Measurements from ENCODE around the gene ISLR.

DNA sequence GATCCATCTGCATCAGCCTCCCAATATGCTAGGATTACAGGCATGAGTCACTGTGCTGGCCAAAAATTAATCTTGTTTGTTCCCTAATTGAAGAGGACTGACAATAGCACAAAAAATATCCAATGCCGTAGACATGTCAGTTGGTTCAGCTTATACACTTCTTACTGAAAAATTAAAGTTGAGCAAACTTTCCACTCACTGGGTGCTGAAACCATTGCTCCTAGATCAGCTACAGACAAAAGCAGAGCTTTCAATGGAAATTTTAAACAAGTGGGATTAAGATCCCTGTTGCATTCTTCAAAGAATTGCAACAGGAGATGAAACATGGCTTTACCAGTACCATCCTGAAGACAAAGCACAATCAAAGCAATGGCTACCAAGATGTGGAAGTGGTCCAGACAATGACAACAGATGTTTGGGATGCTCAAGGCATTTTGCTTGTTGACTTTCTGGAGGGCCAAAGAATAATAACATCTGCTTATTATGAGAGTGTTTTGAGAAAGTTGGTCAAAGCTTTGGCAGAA is 27.2 kb upstream of the ISLR start:
- TF ChIP-seq ATF2 (CRISPR knock-in tag; IDR thresholded peaks at IDR 0.05) (no peak), FOXK2 (conservative IDR thresholded peaks at IDR 0.05 in 1 of 2, IDR thresholded peaks at IDR 0.05 in 1 of 2; ENCODE audit: low read depth in 2 of 2) (no peak), RAD21 (CRISPR knock-in tag; conservative IDR thresholded peaks at IDR 0.05 in 1 of 2, IDR thresholded peaks at IDR 0.05 in 1 of 2) (no peak)
- TF ChIP-seq, protein P1, sequence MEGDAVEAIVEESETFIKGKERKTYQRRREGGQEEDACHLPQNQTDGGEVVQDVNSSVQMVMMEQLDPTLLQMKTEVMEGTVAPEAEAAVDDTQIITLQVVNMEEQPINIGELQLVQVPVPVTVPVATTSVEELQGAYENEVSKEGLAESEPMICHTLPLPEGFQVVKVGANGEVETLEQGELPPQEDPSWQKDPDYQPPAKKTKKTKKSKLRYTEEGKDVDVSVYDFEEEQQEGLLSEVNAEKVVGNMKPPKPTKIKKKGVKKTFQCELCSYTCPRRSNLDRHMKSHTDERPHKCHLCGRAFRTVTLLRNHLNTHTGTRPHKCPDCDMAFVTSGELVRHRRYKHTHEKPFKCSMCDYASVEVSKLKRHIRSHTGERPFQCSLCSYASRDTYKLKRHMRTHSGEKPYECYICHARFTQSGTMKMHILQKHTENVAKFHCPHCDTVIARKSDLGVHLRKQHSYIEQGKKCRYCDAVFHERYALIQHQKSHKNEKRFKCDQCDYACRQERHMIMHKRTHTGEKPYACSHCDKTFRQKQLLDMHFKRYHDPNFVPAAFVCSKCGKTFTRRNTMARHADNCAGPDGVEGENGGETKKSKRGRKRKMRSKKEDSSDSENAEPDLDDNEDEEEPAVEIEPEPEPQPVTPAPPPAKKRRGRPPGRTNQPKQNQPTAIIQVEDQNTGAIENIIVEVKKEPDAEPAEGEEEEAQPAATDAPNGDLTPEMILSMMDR (IDR thresholded peaks at IDR 0.05 in 2 of 3, conservative IDR thresholded peaks at IDR 0.05 in 1 of 3; ENCODE audit: insufficient read depth in 2 of 3, low read depth in 1 of 3, low read length in 3 of 3) = no peak
